GM21423 (cell line): ENCODE measurements around the gene PLVAP.
A peak's percentile ranks its signal among the peaks of the same experiment; 100 is the strongest.

ENCODE experiments used
- ATAC-seq: cut with Tn5 transposase; IDR thresholded peaks from one replicate; pipeline ENCODE4 v1.9.1; 2021; ENCODE audit warnings: mild to moderate bottlenecking, moderate library complexity; ENCODE audit not compliant: unreplicated experiment

PLVAP gene

GRCh38 chr19:17324357-17325114 is 52.6 kb downstream of the PLVAP start:
- ATAC-seq = no peak

GRCh38 chr19:17323964-17324332 is 53.2 kb downstream of the PLVAP start:
- no peak for ATAC-seq

- no peak for ATAC-seq
Observed at GRCh38 chr19:17323300-17323963, 53.7 kb downstream of the PLVAP start.

GRCh38 chr19:17322854-17323253 is 54.3 kb downstream of the PLVAP start:
- ATAC-seq = no peak

GRCh38 chr19:17321655-17322489 is 55.3 kb downstream of the PLVAP start:
- no peak for ATAC-seq

GRCh38 chr19:17320435-17320834 is 56.7 kb downstream of the PLVAP start:
- ATAC-seq = no peak

- no peak for ATAC-seq
Observed at GRCh38 chr19:17319473-17320238, 57.5 kb downstream of the PLVAP start.

- no peak for ATAC-seq
Observed at GRCh38 chr19:17318966-17319365, 58.2 kb downstream of the PLVAP start.

GRCh38 chr19:17314007-17314593 is 63.0 kb downstream of the PLVAP start:
- no peak for ATAC-seq

GRCh38 chr19:17312189-17313113 is 64.7 kb downstream of the PLVAP start:
- ATAC-seq = no peak

- no peak for ATAC-seq
Observed at GRCh38 chr19:17311455-17312188, 65.5 kb downstream of the PLVAP start.

- ATAC-seq = no peak
Observed at GRCh38 chr19:17309965-17310461, 67.1 kb downstream of the PLVAP start.

- ATAC-seq = peak; percentile 43
Observed at GRCh38 chr19:17309198-17309964, 67.8 kb downstream of the PLVAP start, which contains the start of gene DDA1. DDA1 (plus strand) TSS chr19:17309563; CDS start chr19:17309655, 92 bp downstream.

- no peak for ATAC-seq
Observed at GRCh38 chr19:17307876-17308377, 69.2 kb downstream of the PLVAP start.

GRCh38 chr19:17306285-17306714 is 70.8 kb downstream of the PLVAP start:
- no peak for ATAC-seq

GRCh38 chr19:17305517-17306284 is 71.4 kb downstream of the PLVAP start, which contains the start of gene MRPL34:
MRPL34 (plus strand) TSS chr19:17305872; CDS start chr19:17305893, 21 bp downstream.
- peak; percentile 73 for ATAC-seq

GRCh38 chr19:17305216-17305516 is 72.0 kb downstream of the PLVAP start:
- ATAC-seq = no peak
